Central memory CD8-positive, alpha-beta T cell (primary cell): ENCODE data around the gene BABAM2.
"Not testable (repeated sequence)": the region's sequence is repeated elsewhere in the genome, so short reads cannot be mapped to it uniquely, and the experiment has no call there.

Experiments
- ATAC-seq: fragments of 150-1000 bp; cut with Tn5 transposase; replicated peaks from 2 replicates; pipeline ENCODE4 v1.10.0; 2022; ENCODE audit warnings: mild to moderate bottlenecking, moderate FRiP score, moderate number of reproducible peaks; ENCODE audit not compliant: poor library complexity, severe bottlenecking; ENCODE audit errors: extremely low read depth
- DNase-seq, 2 donors: peaks; one replicate each; pipeline ENCODE4 v3.0.0; 2021; ENCODE audit warnings: low spot score in 2 of 2
- H3K27ac Mint-ChIP-seq: one replicate; pipeline ENCODE4 v1.8.0; 2022; ENCODE audit warnings: low read depth, mild to moderate bottlenecking, moderate library complexity, mixed read lengths
- H3K27me3 Mint-ChIP-seq: one replicate; pipeline ENCODE4 v1.8.0; 2022; ENCODE audit warnings: mixed read lengths
- H3K36me3 Mint-ChIP-seq: one replicate; pipeline ENCODE4 v1.8.0; 2022; ENCODE audit warnings: mild to moderate bottlenecking, moderate library complexity, mixed read lengths; ENCODE audit not compliant: insufficient read depth
- H3K4me1 Mint-ChIP-seq: one replicate; pipeline ENCODE4 v1.8.0; 2022; ENCODE audit warnings: mixed read lengths
- H3K4me3 Mint-ChIP-seq: one replicate; pipeline ENCODE4 v1.8.0; 2022; ENCODE audit warnings: mild to moderate bottlenecking, moderate library complexity, mixed read lengths
- H3K9me3 Mint-ChIP-seq: one replicate; pipeline ENCODE4 v1.8.0; 2022; ENCODE audit warnings: mixed read lengths

BABAM2 gene

GRCh38 chr2:28113771-28114170 lies 223.2 kb downstream of the BABAM2 start:
- not testable (repeated sequence) for DNase-seq, H3K36me3 Mint-ChIP-seq, ATAC-seq, H3K27me3 Mint-ChIP-seq, H3K9me3 Mint-ChIP-seq, H3K27ac Mint-ChIP-seq, H3K4me3 Mint-ChIP-seq
- H3K4me1 Mint-ChIP-seq: peaks cover 37% of the 10 kb centered on the region

- no peak for ATAC-seq
- no peak overlapping the region for H3K4me3 Mint-ChIP-seq
- H3K27ac Mint-ChIP-seq: no peak overlapping the region
- no peaks in the 10 kb centered on the region for H3K27me3 Mint-ChIP-seq
- H3K4me1 Mint-ChIP-seq: peaks cover 29% of the 10 kb centered on the region
- H3K9me3 Mint-ChIP-seq: no peaks in the 10 kb centered on the region
- DNase-seq: no peak
- no peaks in the 10 kb centered on the region for H3K36me3 Mint-ChIP-seq
These were observed 226.6 kb downstream of the BABAM2 start for GRCh38 chr2:28117104-28117596.

- Mint-ChIP-seq H3K9me3 (no peaks in the 10 kb centered on the region), H3K4me1 (peaks cover 13% of the 10 kb centered on the region), H3K27me3 (no peaks in the 10 kb centered on the region), H3K27ac (no peak overlapping the region), H3K36me3 (peaks cover 2% of the 10 kb centered on the region), H3K4me3 (no peak overlapping the region)
- ATAC-seq: no peak
- no peak for DNase-seq
These were observed 229.1 kb downstream of the BABAM2 start for GRCh38 chr2:28119631-28120030.

GRCh38 chr2:28128281-28128950 lies 237.9 kb downstream of the BABAM2 start:
- Mint-ChIP-seq H3K4me3 (no peak overlapping the region), H3K9me3 (no peaks in the 10 kb centered on the region), H3K4me1 (no peaks in the 10 kb centered on the region), H3K36me3 (no peaks in the 10 kb centered on the region), H3K27ac (no peak overlapping the region), H3K27me3 (no peaks in the 10 kb centered on the region)
- ATAC-seq (no peak), DNase-seq (no peak)

- Mint-ChIP-seq H3K4me3 (no peak overlapping the region), H3K27ac (no peak overlapping the region), H3K9me3 (no peaks in the 10 kb centered on the region), H3K4me1 (peaks cover 10% of the 10 kb centered on the region), H3K36me3 (peaks cover 1% of the 10 kb centered on the region), H3K27me3 (no peaks in the 10 kb centered on the region)
- ATAC-seq (no peak), DNase-seq (no peak)
These were observed 239.6 kb downstream of the BABAM2 start for GRCh38 chr2:28129955-28130695.

- DNase-seq (no peak), ATAC-seq (no peak)
- H3K27me3 Mint-ChIP-seq: no peaks in the 10 kb centered on the region
- peaks cover 23% of the 10 kb centered on the region for H3K4me1 Mint-ChIP-seq
- H3K9me3 Mint-ChIP-seq: no peaks in the 10 kb centered on the region
- H3K36me3 Mint-ChIP-seq: peaks cover 1% of the 10 kb centered on the region
- no peak overlapping the region for H3K4me3 Mint-ChIP-seq
- no peak overlapping the region for H3K27ac Mint-ChIP-seq
These were observed 243.2 kb downstream of the BABAM2 start for GRCh38 chr2:28133778-28134177.

GRCh38 chr2:28134262-28134812 lies 243.8 kb downstream of the BABAM2 start:
- DNase-seq (no peak), ATAC-seq (peak; percentile 24)
- peaks cover 23% of the 10 kb centered on the region for H3K4me1 Mint-ChIP-seq
- peaks cover 1% of the 10 kb centered on the region for H3K36me3 Mint-ChIP-seq
- no peak overlapping the region for H3K4me3 Mint-ChIP-seq
- no peak overlapping the region for H3K27ac Mint-ChIP-seq
- no peaks in the 10 kb centered on the region for H3K9me3 Mint-ChIP-seq
- no peaks in the 10 kb centered on the region for H3K27me3 Mint-ChIP-seq

GRCh38 chr2:28134857-28135256 lies 244.3 kb downstream of the BABAM2 start:
- H3K36me3 Mint-ChIP-seq: peaks cover 1% of the 10 kb centered on the region
- DNase-seq (no peak), ATAC-seq (peak; percentile 70)
- H3K4me1 Mint-ChIP-seq: peaks cover 23% of the 10 kb centered on the region
- no peak overlapping the region for H3K4me3 Mint-ChIP-seq
- H3K27ac Mint-ChIP-seq: peak overlapping the region; percentile 38
- no peaks in the 10 kb centered on the region for H3K27me3 Mint-ChIP-seq
- no peaks in the 10 kb centered on the region for H3K9me3 Mint-ChIP-seq

- no peak for DNase-seq
- H3K9me3 Mint-ChIP-seq: no peaks in the 10 kb centered on the region
- H3K36me3 Mint-ChIP-seq: peaks cover 1% of the 10 kb centered on the region
- no peaks in the 10 kb centered on the region for H3K27me3 Mint-ChIP-seq
- ATAC-seq: peak; percentile 87
- peak overlapping the region; percentile 38 for H3K27ac Mint-ChIP-seq
- H3K4me3 Mint-ChIP-seq: no peak overlapping the region
- H3K4me1 Mint-ChIP-seq: peaks cover 23% of the 10 kb centered on the region
These were observed 244.8 kb downstream of the BABAM2 start for GRCh38 chr2:28135324-28135723.

GRCh38 chr2:28135799-28136198 lies 245.3 kb downstream of the BABAM2 start:
- DNase-seq: no peak
- peak overlapping the region; percentile 38 for H3K27ac Mint-ChIP-seq
- peak overlapping the region; percentile 6 for H3K4me3 Mint-ChIP-seq
- no peak for ATAC-seq
- H3K4me1 Mint-ChIP-seq: peaks cover 23% of the 10 kb centered on the region
- H3K9me3 Mint-ChIP-seq: no peaks in the 10 kb centered on the region
- no peaks in the 10 kb centered on the region for H3K27me3 Mint-ChIP-seq
- peaks cover 1% of the 10 kb centered on the region for H3K36me3 Mint-ChIP-seq

- Mint-ChIP-seq H3K36me3 (peaks cover 1% of the 10 kb centered on the region), H3K4me3 (no peak overlapping the region), H3K9me3 (no peaks in the 10 kb centered on the region), H3K27ac (peak overlapping the region; percentile 38), H3K27me3 (no peaks in the 10 kb centered on the region), H3K4me1 (peaks cover 23% of the 10 kb centered on the region)
- DNase-seq: no peak
- ATAC-seq: no peak
These were observed 246.0 kb downstream of the BABAM2 start for GRCh38 chr2:28136556-28136955.

- Mint-ChIP-seq H3K9me3 (no peaks in the 10 kb centered on the region), H3K4me3 (no peak overlapping the region), H3K4me1 (peaks cover 23% of the 10 kb centered on the region), H3K36me3 (peaks cover 1% of the 10 kb centered on the region), H3K27ac (no peak overlapping the region), H3K27me3 (no peaks in the 10 kb centered on the region)
- DNase-seq (no peak), ATAC-seq (no peak)
These were observed 246.7 kb downstream of the BABAM2 start for GRCh38 chr2:28137221-28137620.

GRCh38 chr2:28142386-28142785 lies 251.9 kb downstream of the BABAM2 start:
- no peaks in the 10 kb centered on the region for H3K4me1 Mint-ChIP-seq
- no peak for DNase-seq
- no peaks in the 10 kb centered on the region for H3K36me3 Mint-ChIP-seq
- H3K27me3 Mint-ChIP-seq: no peaks in the 10 kb centered on the region
- no peak overlapping the region for H3K27ac Mint-ChIP-seq
- H3K9me3 Mint-ChIP-seq: no peaks in the 10 kb centered on the region
- H3K4me3 Mint-ChIP-seq: no peak overlapping the region
- no peak for ATAC-seq
